ENCODE results near the gene CHCHD3.

CHCHD3 gene

DNA sequence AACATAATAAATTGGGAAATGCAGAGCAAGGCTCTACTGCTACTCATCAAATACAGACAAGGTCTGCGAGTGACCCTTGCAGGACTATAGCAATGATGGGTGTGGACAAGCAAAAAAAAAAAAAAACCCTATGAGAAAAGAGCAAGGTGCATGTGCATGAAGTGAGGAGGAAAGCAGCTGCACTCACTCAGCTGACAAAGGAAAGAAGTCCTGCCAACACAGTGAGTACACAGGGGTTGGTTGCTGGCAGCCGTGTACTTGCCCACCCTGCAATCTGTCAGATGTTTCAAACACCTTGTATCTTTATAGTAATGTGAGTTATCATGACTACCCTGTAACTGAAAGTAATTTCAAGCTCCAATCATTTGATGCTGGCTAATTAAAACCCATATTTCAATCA is 20.5 kb downstream of the CHCHD3 start:
- no peak overlapping the region for H3K4me3 ChIP-seq (ENCODE audit: low read length)
- no peak for TF ChIP-seq ZNF274 (IDR thresholded peaks at IDR 0.05; ENCODE audit: low read depth, low read length)

DNA sequence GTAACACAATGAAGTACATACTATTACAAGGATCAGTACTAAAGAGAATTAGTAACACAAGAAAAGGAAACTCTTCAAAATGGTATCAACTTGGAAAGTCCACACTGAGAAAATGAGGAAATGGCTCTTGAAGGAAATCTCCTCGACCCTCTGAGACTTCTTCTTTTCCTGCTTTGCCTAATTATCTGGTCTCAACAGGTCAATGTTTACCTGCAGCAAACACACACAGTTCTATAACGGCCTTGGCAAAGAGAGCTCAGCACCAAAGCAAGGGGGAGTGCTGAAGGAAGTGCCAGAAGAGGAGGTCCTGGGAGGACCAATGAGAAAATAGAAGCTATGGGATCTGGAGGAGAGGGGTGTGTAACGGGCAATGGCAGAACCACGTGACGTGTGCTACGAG is 21.9 kb downstream of the CHCHD3 start:
- no peak for TF ChIP-seq ZNF274 (IDR thresholded peaks at IDR 0.05; ENCODE audit: low read depth, low read length)

DNA sequence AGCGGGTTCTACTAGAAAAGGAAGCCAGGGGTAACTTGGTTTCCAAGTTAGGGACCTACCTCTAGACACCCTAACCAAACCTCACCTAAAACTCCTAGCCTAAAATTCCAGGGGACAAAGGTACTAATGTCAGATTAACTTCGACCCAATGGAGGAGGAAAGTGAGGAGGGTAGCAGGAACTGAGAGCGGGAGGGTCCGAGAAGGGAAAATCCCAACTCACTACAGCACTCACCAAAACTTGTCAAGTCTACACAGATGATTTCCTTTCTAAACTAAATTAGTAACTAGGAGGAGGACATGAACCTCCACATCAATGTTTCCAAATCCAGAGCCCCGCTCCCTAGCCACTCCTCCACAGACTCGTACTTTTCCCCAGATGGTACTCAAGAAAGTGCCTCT is 22.6 kb downstream of the CHCHD3 start:
- no peak for TF ChIP-seq ZNF274 (IDR thresholded peaks at IDR 0.05; ENCODE audit: low read depth, low read length)
- no peak overlapping the region for H3K4me3 ChIP-seq (ENCODE audit: low read length)

More for the DNA sequence above, 21.9 kb downstream of the CHCHD3 start:
- no peak overlapping the region for H3K4me3 ChIP-seq (ENCODE audit: low read length)

DNA sequence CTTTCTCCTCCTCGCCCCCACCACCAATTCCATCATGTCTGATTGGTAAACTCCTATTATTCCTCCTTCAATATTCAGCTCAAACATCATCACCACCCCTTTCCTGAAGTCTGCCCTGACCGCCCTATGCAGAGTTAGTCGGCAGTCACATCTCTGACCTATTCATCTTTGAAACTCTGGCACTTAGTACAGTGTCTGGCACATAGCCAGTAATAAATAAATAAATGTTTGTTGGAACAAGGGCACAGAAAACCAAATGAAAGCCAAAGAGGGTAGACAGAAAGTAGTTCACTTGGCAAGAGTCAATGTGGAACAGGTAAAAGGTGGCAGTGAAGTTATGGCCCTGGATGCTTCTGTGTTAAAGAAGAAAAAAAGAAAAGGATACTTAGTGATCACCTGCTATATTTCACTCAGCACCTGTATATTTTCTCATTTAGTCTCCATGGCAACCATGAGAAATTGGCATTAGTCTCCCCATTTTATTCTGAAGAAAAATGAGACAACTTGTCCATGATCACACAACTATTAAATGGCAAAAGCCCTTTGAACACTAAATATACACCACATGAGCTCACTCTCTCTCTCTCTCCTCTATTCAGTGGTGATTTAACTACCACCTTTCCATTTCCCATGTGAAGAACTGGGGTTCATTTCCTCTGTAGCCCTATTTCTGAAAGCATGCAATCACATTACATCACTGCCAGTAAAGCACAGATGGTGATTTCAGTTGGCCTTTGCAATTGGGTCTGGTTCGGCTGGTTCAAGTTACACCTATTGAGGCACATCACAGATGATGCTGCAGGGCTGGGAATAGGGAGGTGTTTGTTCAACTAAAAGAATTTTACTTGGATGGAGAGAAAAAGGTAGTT is 25.3 kb downstream of the CHCHD3 start:
- no peak overlapping the region for H3K4me3 ChIP-seq (ENCODE audit: low read length)
- TF ChIP-seq ZNF274 (IDR thresholded peaks at IDR 0.05; ENCODE audit: low read depth, low read length) = no peak

DNA sequence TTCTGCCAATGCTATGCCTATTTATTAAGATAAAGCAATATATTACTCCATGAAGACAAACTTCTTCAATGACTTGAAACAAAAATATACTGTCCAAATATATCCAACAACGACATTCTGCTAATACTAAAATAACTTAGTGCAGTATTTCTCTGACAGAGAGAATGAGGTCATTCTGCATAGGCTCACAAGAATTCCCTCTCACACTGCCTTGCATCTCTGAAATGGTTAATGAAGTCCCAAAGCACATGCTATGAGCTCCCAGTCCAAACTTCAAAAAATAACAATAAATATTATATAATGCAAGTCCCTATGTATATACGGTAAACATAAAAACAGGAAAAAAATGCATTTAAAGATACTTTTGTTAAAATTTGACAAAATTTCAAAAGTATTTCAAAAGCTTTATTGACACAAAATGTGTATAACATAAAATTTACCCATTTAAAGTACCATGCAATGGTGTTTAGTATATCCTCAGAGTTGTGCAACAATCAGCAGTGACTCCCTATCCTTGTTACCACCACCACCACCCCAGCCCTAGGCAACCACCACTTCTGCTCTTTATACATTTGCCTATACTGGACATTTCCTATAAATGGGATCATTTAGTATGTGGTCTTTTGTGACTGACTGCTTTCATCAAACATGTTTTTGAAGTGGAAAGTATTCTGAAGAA is 27.6 kb downstream of the CHCHD3 start:
- TF ChIP-seq ZNF274 (IDR thresholded peaks at IDR 0.05; ENCODE audit: low read depth, low read length) = no peak
- no peak overlapping the region for H3K4me3 ChIP-seq (ENCODE audit: low read length)

DNA sequence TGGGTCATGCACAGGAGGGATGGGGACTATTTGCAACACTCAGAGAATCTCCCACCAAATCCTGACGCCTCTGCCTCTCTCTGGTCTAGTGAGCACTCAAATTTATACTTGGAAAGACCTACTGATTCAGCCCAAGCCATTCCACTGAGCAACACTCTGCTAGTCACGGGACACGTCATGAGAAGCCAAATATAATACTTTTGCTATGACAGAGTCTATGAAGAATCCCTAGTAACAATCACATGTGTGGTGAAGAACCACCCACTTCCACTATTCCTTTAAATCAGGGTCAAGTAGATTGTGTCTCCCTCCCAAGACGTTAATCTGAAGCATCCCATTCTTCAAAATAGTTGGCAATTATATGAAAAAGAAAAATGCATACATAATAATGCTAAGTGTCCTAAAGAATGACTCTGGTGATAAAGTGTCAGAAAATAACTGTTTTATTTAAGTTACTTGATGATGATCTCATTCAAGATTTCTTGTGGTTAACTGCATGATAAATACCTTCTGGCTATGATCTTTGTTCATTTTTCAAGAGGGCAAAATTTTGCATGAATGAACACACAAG is 28.5 kb downstream of the CHCHD3 start:
- no peak for TF ChIP-seq ZNF274 (IDR thresholded peaks at IDR 0.05; ENCODE audit: low read depth, low read length)
- no peak overlapping the region for H3K4me3 ChIP-seq (ENCODE audit: low read length)

DNA sequence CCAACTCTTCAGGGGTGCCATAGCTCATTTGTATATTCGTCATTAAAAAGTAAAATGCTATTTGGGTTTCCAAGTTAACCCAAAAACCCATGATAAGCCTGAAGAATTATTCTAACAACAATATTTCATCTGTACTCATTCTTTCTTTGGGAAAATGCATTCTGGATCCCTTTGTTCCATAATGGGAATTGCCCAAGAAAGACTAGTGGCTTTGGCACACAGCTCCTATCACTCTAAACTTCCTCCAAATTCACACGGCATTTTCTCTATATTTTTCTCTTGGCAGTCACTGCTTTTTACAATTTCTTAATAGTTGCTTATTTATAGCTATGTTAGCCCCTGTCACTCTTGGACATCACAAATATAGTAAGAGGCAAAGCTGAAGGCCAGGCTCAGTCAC is 29.1 kb downstream of the CHCHD3 start:
- no peak overlapping the region for H3K4me3 ChIP-seq (ENCODE audit: low read length)
- no peak for TF ChIP-seq ZNF274 (IDR thresholded peaks at IDR 0.05; ENCODE audit: low read depth, low read length)

DNA sequence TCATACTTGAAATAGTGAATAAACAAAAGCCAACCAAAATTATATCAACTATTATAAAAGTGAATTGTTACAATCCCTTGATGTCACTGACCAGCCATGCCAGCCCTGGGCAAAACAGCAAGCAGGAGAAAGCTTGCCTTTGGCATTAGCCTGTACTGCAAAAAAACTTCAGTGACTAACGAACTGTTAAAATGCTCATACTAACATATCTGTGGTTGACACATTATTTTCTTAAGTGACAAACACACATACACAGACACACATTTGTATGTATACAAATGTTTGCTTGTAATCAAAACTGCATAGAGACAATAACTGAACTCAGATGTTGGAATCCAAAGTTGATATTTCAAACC is 29.5 kb downstream of the CHCHD3 start:
- TF ChIP-seq ZNF274 (IDR thresholded peaks at IDR 0.05; ENCODE audit: low read depth, low read length) = no peak
- H3K4me3 ChIP-seq (ENCODE audit: low read length) = no peak overlapping the region

DNA sequence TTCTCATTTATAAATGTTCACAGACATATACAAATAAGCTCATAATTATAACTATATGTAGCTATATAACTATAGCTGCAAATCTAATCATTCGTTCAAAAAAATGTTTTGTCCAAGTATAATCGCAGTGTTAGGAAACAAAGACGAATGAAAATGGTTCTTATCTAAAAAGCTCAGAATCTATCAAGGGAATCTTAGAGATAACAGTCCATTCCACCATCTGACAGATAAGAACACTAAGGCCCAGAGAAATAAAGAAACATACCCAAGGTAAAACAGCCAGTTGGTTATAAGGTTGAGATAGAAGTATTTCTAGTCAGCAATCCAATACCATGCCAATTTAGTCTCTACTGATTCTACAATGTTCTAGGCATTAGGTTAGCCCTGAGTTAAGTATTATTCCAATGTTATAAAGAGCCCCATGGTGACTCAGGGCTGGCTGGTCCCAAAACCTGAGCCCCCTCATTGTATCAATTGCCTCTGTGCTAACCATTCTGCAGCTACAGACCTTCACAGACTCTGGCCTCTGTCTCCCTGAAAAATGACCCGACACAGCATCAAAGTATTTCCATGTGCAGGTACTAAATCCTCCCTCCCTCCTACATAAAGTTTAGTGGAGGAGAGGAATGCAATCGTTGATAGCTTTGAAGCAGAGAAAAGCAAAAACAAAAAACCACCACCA is 30.0 kb downstream of the CHCHD3 start:
- no peak overlapping the region for H3K4me3 ChIP-seq (ENCODE audit: low read length)
- TF ChIP-seq ZNF274 (IDR thresholded peaks at IDR 0.05; ENCODE audit: low read depth, low read length) = no peak

DNA sequence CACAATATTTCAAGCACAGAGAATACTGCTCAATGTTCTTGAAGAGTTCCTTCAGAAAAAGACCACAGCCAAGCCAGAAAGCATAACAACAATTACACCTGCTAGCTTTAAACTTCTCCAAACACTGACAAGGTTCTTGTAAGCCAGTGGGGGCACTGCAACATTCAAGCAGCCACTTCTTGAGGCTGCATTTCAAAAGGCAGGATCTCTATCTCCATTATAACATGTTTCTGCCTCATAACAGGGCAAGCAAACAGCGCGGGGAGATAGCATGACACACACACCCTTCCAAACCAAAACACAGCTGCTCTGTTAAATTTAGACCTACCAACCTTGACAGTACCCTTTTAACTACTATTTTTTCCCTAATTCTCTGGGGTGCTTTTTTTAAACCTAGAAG is 30.8 kb downstream of the CHCHD3 start:
- H3K4me3 ChIP-seq (ENCODE audit: low read length) = no peak overlapping the region
- TF ChIP-seq ZNF274 (IDR thresholded peaks at IDR 0.05; ENCODE audit: low read depth, low read length) = no peak

DNA sequence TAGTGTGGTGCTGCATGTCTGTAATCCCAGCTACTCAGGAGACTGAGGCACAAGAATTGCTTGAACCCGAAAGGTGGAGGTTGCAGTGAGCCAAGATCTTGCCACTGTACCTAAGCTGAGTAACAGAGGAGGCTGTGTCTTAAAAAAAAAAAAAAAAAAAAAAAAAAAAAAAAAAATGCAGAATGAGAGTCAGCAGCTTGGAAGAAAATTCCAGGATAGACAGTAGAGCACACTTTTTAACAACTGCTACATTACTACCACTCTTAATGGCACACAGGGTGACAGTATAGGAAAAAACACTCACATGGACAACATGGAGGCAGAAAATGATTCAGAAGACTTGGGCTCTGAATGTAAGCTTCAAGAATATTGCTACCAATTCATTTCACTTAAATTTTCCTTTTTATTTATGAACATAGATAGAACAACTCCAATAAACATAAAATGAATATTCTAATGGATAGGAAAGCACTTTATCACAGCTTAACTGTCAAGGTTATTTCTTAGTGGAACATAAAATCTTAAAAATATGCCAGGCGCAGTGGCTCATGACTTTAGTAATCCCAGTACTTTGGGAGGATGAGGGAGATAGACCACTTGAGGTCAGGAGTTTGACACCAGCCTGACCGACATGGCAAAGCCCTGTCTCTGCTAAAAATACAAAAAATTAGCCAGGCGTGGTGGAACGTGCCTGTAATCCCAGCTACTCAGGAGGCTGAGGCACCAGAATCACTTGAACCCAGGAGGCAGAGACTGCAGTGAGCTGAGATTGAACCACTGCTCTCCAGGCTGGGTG is 31.5 kb downstream of the CHCHD3 start:
- TF ChIP-seq ZNF274 (IDR thresholded peaks at IDR 0.05; ENCODE audit: low read depth, low read length) = no peak
- H3K4me3 ChIP-seq (ENCODE audit: low read length) = no peak overlapping the region

DNA sequence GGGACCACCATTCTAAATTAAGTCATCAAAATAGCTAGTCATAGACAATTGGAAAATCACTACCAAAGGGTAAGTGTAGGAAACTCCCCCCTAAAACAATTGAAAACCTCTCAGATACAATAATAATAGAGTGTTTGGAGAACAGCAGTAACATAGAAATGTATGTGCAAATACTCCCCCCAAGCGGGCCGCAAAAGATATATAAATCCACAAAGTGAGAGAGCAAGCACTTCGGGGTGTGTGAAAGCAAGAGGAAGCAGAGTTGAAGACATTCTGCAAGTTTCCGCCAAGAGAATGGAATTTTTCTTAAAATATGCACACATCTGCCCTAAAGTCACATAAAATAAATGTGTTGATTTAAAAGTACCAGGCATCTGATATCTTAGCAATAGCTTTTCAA is 33.3 kb downstream of the CHCHD3 start:
- TF ChIP-seq ZNF274 (IDR thresholded peaks at IDR 0.05; ENCODE audit: low read depth, low read length) = no peak
- no peak overlapping the region for H3K4me3 ChIP-seq (ENCODE audit: low read length)

DNA sequence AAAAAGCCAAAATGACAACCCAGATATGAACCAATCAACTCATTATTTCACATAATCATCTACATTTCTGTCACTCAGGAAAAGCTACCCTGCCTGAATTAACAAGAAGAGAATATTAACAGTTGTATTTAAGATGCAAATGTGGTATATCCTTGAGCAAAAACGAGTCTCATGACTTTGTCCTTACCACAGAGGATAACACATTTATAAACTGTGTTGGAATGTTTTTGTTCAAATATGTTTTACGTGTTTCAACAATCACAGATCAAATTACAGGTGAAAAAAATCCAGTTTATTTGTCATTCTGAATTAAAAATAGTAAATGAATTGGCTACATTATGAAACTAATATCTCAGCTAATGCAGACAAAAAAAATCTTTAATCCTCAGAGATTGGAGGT is 34.6 kb downstream of the CHCHD3 start:
- TF ChIP-seq ZNF274 (IDR thresholded peaks at IDR 0.05; ENCODE audit: low read depth, low read length) = no peak
- no peak overlapping the region for H3K4me3 ChIP-seq (ENCODE audit: low read length)

All from GM08714 (cell line).